ENCODE measurements around the gene ZNF528. TPM values are rescaled to one million over a fixed set of nuclear protein-coding genes. Genes with fewer than 3 reads are reported as not detected.

Gene ZNF528
- total RNA-seq, 1 donor: 13.5 TPM

- Histone ChIP-seq H3K4me3 (ENCODE audit: low read length) (no peak overlapping the region), H3K4me1 (ENCODE audit: insufficient read depth, low read length) (no peaks in the 10 kb centered on the region), H3K9me3 (ENCODE audit: low read depth, low read length) (peaks cover 94% of the 10 kb centered on the region), H3K27me3 (ENCODE audit: insufficient read depth, low read length) (no peaks in the 10 kb centered on the region)
Measured at GRCh38 chr19:52464798-52465470, 67.3 kb downstream of the ZNF528 start.

Other genes starting within 250 kb of the ZNF528 start
- gene ZNF836, start 226.2 kb upstream of the ZNF528 start, total RNA-seq: 12.3 TPM
- gene PPP2R1A, start 207.8 kb upstream of the ZNF528 start, total RNA-seq: 79.1 TPM
- 53.9 TPM for gene ZNF766, start 128.3 kb upstream of the ZNF528 start, total RNA-seq
- 5.6 TPM for gene ZNF480, start 100.7 kb upstream of the ZNF528 start, total RNA-seq
- 0.52 TPM for gene ZNF610, start 61.6 kb upstream of the ZNF528 start, total RNA-seq
- gene ZNF880, start 27.9 kb upstream of the ZNF528 start, total RNA-seq: 15.6 TPM
- gene ZNF534, start 31.3 kb downstream of the ZNF528 start, total RNA-seq: 0.10 TPM
- gene ZNF578, start 55.7 kb downstream of the ZNF528 start, total RNA-seq: 1.3 TPM
- gene ZNF808, start 129.8 kb downstream of the ZNF528 start, total RNA-seq: 28.4 TPM
- 9.3 TPM for gene ZNF701, start 172.4 kb downstream of the ZNF528 start, total RNA-seq
- gene ZNF83, start 240.5 kb downstream of the ZNF528 start, total RNA-seq: 39.4 TPM

Measured in mononuclear cell (primary cell).